Sigmoid colon (tissue), 4 donors: ENCODE data around the gene SMYD1.

Experiments
- CTCF ChIP-seq, 4 experiments: fragments of 450-650 bp in 3 of 4; fragments of 200-600 bp in 1 of 4; IDR thresholded peaks; one replicate each; pipeline ENCODE4 v1.5.1; 2016 to 2019; ENCODE audit warnings: antibody characterized with exemption in 4 of 4, mild to moderate bottlenecking in 3 of 4, moderate library complexity in 2 of 4
- EP300 ChIP-seq, 4 donors: sonication (generic); formaldehyde crosslinking; IDR thresholded peaks; one replicate each; pipeline ENCODE4 v1.6.1; 2017; ENCODE audit warnings: antibody characterized with exemption in 4 of 4
- POLR2A ChIP-seq, 2 donors: fragments of 450-650 bp; IDR thresholded peaks; one replicate each; pipeline ENCODE4 v1.6.1; 2016; ENCODE audit warnings: antibody characterized with exemption in 2 of 2, mild to moderate bottlenecking in 2 of 2, moderate library complexity in 2 of 2

DNA sequence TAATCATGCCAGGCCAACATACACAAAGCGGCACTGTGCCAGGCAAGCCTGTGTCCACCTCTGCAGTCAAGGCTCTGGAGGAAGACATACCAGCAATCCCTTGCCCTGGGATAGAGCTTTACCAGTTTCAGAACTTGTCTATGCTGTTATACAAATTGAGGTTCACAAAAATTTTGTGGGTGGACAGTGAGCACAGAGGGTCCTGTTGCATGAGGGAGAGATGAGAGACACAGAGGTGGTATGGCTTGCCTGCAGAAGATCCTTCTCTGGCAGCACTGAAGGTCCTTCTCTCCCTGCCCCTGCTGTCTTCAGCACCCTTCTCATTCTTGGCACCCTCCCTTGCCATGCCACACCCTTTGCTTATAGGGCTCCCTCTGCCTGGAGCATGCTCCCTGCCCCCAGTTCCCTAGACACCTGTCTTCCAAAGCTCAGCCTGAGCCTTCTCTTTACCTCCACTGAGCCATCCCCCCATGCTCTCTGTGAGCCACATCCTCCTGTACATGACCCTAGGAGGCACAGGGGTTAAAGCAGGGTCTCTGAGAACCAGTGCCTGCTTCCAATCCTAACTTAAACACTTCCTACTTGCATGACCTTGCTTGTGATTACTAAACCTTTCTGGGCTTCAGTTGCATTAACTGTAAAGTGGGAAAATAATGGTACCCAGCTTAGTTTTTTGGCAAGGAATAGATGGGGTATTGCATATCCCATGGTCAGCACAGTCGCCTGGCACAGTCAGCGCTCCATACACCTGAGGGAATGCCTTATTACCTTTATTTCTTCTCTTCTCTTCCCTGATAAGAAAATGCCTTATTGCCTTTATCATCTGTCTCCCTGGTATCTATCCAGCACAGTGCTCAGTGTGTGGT, 59.4 kb downstream of the SMYD1 start:
- TF ChIP-seq POLR2A (IDR thresholded peaks at IDR 0.05) = no peak
- TF ChIP-seq CTCF (IDR thresholded peaks at IDR 0.05) = no peak
- TF ChIP-seq EP300 (IDR thresholded peaks at IDR 0.05) = no peak
